GM12892 (cell line): Measurements from ENCODE around the gene PABPN1L.

ENCODE experiments used
- POLR2A ChIP-seq: IDR thresholded peaks from 2 replicates; pipeline ENCODE4 v1.6.1; 2011; ENCODE audit warnings: low read depth, low read length, control low read depth
- POLR2AphosphoS5 ChIP-seq: IDR thresholded peaks from 2 replicates; pipeline ENCODE4 v1.6.1; 2011; ENCODE audit warnings: low read depth, low read length, control low read depth
- TAF1 ChIP-seq: IDR thresholded peaks from 2 replicates; pipeline ENCODE4 v1.6.1; 2011; ENCODE audit warnings: low read depth, mild to moderate bottlenecking, control low read depth, low read length, borderline replicate concordance

DNA sequence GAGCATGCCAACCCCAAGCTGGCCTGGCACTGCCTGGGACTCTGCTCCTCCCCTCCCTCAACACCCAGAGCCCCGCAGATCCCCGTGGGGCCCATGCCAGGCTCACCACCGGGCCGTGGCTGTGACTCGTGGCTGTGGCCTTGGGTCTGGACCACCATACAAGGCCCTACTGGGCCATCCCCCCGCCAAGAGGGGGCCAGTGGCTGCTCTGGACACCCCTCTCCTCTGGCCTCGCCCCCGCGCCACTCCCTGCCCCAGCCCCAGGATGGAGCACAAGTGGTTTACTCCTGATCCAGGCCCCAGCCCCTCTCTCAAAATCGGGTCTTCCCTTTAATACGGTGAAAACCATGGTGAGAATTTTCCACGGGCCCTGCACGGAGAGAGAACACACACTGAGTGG is 3.0 kb downstream of the PABPN1L start:
- TF ChIP-seq POLR2A, result no peak
- no peak for TF ChIP-seq TAF1
- no peak for TF ChIP-seq POLR2AphosphoS5
